ENCODE measurements around the gene SNX22.

Gene SNX22

DNA sequence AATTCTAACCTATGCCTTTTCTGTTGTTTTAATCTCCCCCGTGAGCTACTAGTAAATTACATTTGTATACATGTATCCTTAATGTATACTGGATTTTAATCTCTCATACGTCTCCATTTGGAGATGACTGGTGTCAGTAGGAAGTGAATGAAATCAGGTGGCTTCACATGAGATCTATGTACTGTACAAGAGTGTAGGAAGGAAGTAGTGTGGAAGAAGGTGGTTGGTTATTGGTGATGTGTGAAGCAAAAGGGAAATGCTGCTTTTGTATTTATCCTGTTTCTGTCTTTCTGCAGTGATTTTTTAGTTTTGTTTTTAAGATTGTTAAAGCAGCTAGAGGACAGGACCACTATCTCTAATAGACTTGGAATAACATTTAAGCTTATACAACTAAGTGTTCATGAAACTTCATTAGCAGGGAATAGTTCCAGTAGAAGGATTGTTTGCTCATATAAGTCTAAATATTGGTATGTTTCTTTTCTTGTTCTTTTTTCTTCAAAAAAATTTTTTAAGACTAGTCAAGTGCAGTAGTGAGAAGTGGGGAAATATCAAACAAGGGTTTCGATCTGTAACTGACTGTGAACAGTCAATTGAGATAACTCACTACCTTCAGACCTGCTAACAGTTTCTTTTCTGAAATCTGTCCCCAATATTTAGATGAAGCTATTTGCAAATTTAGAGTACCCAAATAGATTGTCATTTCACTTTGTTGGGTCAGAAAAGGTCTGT lies 40.4 kb upstream of the SNX22 start:
- Histone ChIP-seq H4K8ac (ENCODE audit: low read depth, low read length) (no peak overlapping the region), H3K9ac (ENCODE audit: low read length) (no peak overlapping the region), H4K5ac (ENCODE audit: low read length) (no peak overlapping the region), H3K18ac (ENCODE audit: low read length) (no peak overlapping the region), H2BK5ac (ENCODE audit: low read length) (no peak overlapping the region), H3K27me3 (ENCODE audit: insufficient read depth, low read length, poor library complexity) (no peaks in the 10 kb centered on the region), H2BK15ac (replicated peaks; ENCODE audit: low read depth) (no peak overlapping the region), H3K23ac (ENCODE audit: low read length) (no peak overlapping the region), H3K4me1 (ENCODE audit: control insufficient read depth, low read depth, low read length) (no peaks in the 10 kb centered on the region), H2BK120ac (ENCODE audit: low read depth, low read length) (no peak overlapping the region), H2AK5ac (ENCODE audit: low read length) (no peak overlapping the region), H3K4ac (ENCODE audit: low read depth, low read length) (no peak overlapping the region), H3K4me3 (ENCODE audit: low read length) (no peak overlapping the region), H3K27ac (ENCODE audit: low read depth, low read length) (no peak overlapping the region), H3K4me2 (ENCODE audit: low read length) (no peak overlapping the region), H3K56ac (ENCODE audit: low read length) (no peak overlapping the region), H3K36me3 (ENCODE audit: control insufficient read depth, insufficient read depth, low read length) (peaks cover 1% of the 10 kb centered on the region), H3K79me1 (ENCODE audit: low read length) (peaks cover 5% of the 10 kb centered on the region), H3K79me2 (ENCODE audit: control insufficient read depth, insufficient read depth, low read length) (no peaks in the 10 kb centered on the region)
- DNase-seq, result no peak
- no CpG with 5 or more reads among the region's 3 CpGs for WGBS (ENCODE audit: extremely low coverage, insufficient coverage, low lambda C conversion rate)

DNA sequence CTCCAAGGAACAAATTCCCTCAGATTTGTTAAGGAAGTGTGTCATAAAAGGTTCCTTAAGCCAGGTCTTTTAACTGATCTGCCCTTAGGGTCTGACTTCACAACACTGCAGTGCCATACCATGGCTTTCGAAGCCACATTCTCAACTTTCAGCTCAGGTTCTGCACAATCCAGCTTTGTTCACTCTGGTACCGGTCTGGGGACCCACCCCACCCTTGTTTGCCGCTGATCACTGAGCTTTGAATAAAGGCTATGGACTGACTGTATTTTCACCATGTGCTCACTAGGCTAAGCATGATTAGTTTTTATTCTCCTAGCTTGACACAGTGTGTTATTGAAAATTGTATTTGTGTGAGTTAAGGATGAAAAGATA lies 39.9 kb upstream of the SNX22 start:
- no peak overlapping the region for H3K4me3 ChIP-seq (ENCODE audit: low read length)
- no peaks in the 10 kb centered on the region for H3K4me1 ChIP-seq (ENCODE audit: control insufficient read depth, low read depth, low read length)
- peak; percentile 22 for DNase-seq
- H3K4me2 ChIP-seq (ENCODE audit: low read length), result no peak overlapping the region
- H2BK15ac ChIP-seq (replicated peaks; ENCODE audit: low read depth), result no peak overlapping the region
- peaks cover 1% of the 10 kb centered on the region for H3K36me3 ChIP-seq (ENCODE audit: control insufficient read depth, insufficient read depth, low read length)
- H3K27ac ChIP-seq (ENCODE audit: low read depth, low read length), result no peak overlapping the region
- H2AK5ac ChIP-seq (ENCODE audit: low read length), result no peak overlapping the region
- no peak overlapping the region for H2BK120ac ChIP-seq (ENCODE audit: low read depth, low read length)
- H4K8ac ChIP-seq (ENCODE audit: low read depth, low read length), result no peak overlapping the region
- H3K4ac ChIP-seq (ENCODE audit: low read depth, low read length), result no peak overlapping the region
- H3K27me3 ChIP-seq (ENCODE audit: insufficient read depth, low read length, poor library complexity), result no peaks in the 10 kb centered on the region
- H2BK5ac ChIP-seq (ENCODE audit: low read length), result no peak overlapping the region
- WGBS (ENCODE audit: extremely low coverage, insufficient coverage, low lambda C conversion rate), result no CpG with 5 or more reads among the region's 3 CpGs
- no peak overlapping the region for H3K9ac ChIP-seq (ENCODE audit: low read length)
- H3K56ac ChIP-seq (ENCODE audit: low read length), result no peak overlapping the region
- no peak overlapping the region for H3K23ac ChIP-seq (ENCODE audit: low read length)
- H3K79me2 ChIP-seq (ENCODE audit: control insufficient read depth, insufficient read depth, low read length), result no peaks in the 10 kb centered on the region
- H3K18ac ChIP-seq (ENCODE audit: low read length), result no peak overlapping the region
- H3K79me1 ChIP-seq (ENCODE audit: low read length), result peaks cover 3% of the 10 kb centered on the region
- H4K5ac ChIP-seq (ENCODE audit: low read length), result no peak overlapping the region

DNA sequence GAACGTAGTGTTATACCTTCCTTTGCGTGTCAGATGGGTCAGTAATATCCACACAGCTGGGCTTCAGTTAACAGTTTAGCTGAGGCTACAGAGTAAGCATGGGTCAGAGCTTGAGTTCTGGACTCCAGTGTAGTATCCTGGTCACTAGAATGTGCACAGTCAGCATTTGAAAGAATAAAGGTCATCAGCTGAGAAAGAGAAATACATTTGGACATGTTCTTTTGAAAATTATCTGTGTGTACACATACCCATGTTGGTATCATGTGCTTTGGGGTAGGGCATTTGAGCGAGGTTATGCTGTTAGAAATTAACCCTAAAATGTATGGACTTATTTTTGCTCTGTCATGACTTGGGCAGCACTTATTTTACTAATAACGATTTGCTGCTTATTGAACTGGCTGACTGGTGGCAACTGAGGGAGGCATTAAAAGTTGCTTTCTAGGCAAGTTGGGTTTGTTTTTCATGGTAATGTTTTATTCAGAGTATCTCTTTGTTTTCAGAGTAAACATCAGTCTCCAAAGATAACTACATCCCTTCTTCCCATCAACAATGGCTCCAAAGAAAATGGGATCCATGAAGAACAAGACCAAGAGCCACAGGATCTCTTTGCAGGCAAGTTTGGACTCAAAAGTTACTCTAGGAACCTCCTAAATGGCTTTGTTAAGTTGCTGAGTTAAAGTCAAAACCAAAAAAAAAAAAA lies 39.3 kb upstream of the SNX22 start:
- no peak overlapping the region for H2BK15ac ChIP-seq (replicated peaks; ENCODE audit: low read depth)
- no peak for DNase-seq
- no CpG with 5 or more reads among the region's 4 CpGs for WGBS (ENCODE audit: extremely low coverage, insufficient coverage, low lambda C conversion rate)

DNA sequence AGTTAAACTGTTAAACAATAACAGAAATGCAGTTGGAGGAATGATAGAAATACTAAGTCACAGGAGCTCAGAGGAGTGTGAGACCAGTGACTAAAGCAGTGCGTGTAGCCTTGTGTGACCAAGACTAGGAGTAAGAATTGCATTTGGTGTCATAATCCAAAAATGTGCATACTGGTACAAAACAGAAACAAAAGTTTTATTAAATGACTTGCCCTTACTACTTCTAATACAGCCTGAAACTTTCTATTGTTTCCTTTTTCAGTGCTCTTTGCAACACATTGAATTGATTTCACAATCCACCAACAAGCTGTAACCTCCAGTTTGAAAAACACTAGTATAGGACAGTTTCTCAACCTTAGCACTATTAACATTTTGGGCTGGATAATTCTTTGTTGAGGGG lies 38.6 kb upstream of the SNX22 start:
- no peak overlapping the region for H2BK15ac ChIP-seq (replicated peaks; ENCODE audit: low read depth)
- H2AK5ac ChIP-seq (ENCODE audit: low read length), result no peak overlapping the region
- H3K18ac ChIP-seq (ENCODE audit: low read length), result no peak overlapping the region
- WGBS (ENCODE audit: extremely low coverage, insufficient coverage, low lambda C conversion rate), result no CpG with 5 or more reads among the region's 1 CpG
- H3K27ac ChIP-seq (ENCODE audit: low read depth, low read length), result no peak overlapping the region
- H4K5ac ChIP-seq (ENCODE audit: low read length), result no peak overlapping the region
- no peak overlapping the region for H3K4ac ChIP-seq (ENCODE audit: low read depth, low read length)
- H3K56ac ChIP-seq (ENCODE audit: low read length), result no peak overlapping the region
- no peak overlapping the region for H3K4me2 ChIP-seq (ENCODE audit: low read length)
- H3K36me3 ChIP-seq (ENCODE audit: control insufficient read depth, insufficient read depth, low read length), result peaks cover 1% of the 10 kb centered on the region
- no peaks in the 10 kb centered on the region for H3K27me3 ChIP-seq (ENCODE audit: insufficient read depth, low read length, poor library complexity)
- H3K79me2 ChIP-seq (ENCODE audit: control insufficient read depth, insufficient read depth, low read length), result no peaks in the 10 kb centered on the region
- no peaks in the 10 kb centered on the region for H3K4me1 ChIP-seq (ENCODE audit: control insufficient read depth, low read depth, low read length)
- H3K23ac ChIP-seq (ENCODE audit: low read length), result no peak overlapping the region
- no peak overlapping the region for H3K4me3 ChIP-seq (ENCODE audit: low read length)
- H2BK5ac ChIP-seq (ENCODE audit: low read length), result no peak overlapping the region
- H3K79me1 ChIP-seq (ENCODE audit: low read length), result no peaks in the 10 kb centered on the region
- H4K8ac ChIP-seq (ENCODE audit: low read depth, low read length), result no peak overlapping the region
- no peak overlapping the region for H3K9ac ChIP-seq (ENCODE audit: low read length)
- H2BK120ac ChIP-seq (ENCODE audit: low read depth, low read length), result no peak overlapping the region
- no peak for DNase-seq

More for the DNA sequence above, 39.3 kb upstream of the SNX22 start:
- Histone ChIP-seq H3K27me3 (ENCODE audit: insufficient read depth, low read length, poor library complexity) (no peaks in the 10 kb centered on the region), H3K9ac (ENCODE audit: low read length) (no peak overlapping the region), H3K79me1 (ENCODE audit: low read length) (peaks cover under 1% of the 10 kb centered on the region), H2BK120ac (ENCODE audit: low read depth, low read length) (no peak overlapping the region), H3K4ac (ENCODE audit: low read depth, low read length) (no peak overlapping the region), H3K18ac (ENCODE audit: low read length) (no peak overlapping the region), H3K4me3 (ENCODE audit: low read length) (no peak overlapping the region), H3K56ac (ENCODE audit: low read length) (no peak overlapping the region), H3K36me3 (ENCODE audit: control insufficient read depth, insufficient read depth, low read length) (peaks cover 1% of the 10 kb centered on the region), H2BK5ac (ENCODE audit: low read length) (no peak overlapping the region), H3K27ac (ENCODE audit: low read depth, low read length) (no peak overlapping the region), H3K4me1 (ENCODE audit: control insufficient read depth, low read depth, low read length) (no peaks in the 10 kb centered on the region), H2AK5ac (ENCODE audit: low read length) (no peak overlapping the region), H4K5ac (ENCODE audit: low read length) (no peak overlapping the region), H4K8ac (ENCODE audit: low read depth, low read length) (no peak overlapping the region), H3K4me2 (ENCODE audit: low read length) (no peak overlapping the region), H3K23ac (ENCODE audit: low read length) (no peak overlapping the region), H3K79me2 (ENCODE audit: control insufficient read depth, insufficient read depth, low read length) (no peaks in the 10 kb centered on the region)

DNA sequence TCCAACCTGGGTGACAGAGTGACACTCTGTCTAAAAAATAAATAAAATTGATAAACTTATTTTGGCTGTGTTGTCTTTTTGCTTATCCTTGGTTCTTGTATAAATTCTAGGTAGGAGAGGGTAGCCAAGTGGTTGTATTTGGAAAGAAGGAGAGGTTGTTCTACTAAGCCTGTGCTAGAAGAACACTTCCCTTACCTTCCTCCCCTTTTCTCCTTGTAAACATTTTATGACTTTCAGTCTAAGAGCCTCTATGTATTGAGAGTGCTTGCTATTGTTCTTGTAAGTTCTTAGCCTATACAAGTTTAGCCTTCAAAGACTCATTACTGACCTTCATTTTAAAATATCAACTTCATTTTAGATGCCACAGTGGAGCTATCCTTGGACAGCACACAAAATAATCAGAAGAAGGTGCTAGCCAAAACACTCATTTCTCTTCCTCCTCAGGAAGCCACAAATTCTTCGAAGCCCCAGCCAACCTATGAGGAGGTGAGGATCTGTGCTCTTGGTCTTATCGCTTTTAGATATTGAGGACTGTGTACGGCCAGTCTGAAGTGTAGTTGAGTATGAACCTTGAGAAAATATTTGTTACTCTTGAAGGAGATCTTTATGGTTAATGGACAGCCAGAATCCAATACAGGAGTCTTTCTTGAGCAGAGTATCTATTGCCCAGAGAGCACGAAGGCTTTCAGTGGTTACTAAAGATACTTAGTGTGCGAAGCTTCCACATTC lies 33.6 kb upstream of the SNX22 start:
- Histone ChIP-seq H3K36me3 (ENCODE audit: control insufficient read depth, insufficient read depth, low read length) (peaks cover 5% of the 10 kb centered on the region), H2BK5ac (ENCODE audit: low read length) (no peak overlapping the region), H3K4me1 (ENCODE audit: control insufficient read depth, low read depth, low read length) (no peaks in the 10 kb centered on the region), H2BK15ac (replicated peaks; ENCODE audit: low read depth) (no peak overlapping the region), H3K56ac (ENCODE audit: low read length) (no peak overlapping the region), H3K4me3 (ENCODE audit: low read length) (no peak overlapping the region), H4K5ac (ENCODE audit: low read length) (no peak overlapping the region), H3K79me2 (ENCODE audit: control insufficient read depth, insufficient read depth, low read length) (no peaks in the 10 kb centered on the region), H4K8ac (ENCODE audit: low read depth, low read length) (no peak overlapping the region), H3K4ac (ENCODE audit: low read depth, low read length) (no peak overlapping the region), H3K9ac (ENCODE audit: low read length) (no peak overlapping the region), H3K4me2 (ENCODE audit: low read length) (no peak overlapping the region), H3K27ac (ENCODE audit: low read depth, low read length) (no peak overlapping the region), H3K27me3 (ENCODE audit: insufficient read depth, low read length, poor library complexity) (no peaks in the 10 kb centered on the region), H3K79me1 (ENCODE audit: low read length) (no peaks in the 10 kb centered on the region), H3K18ac (ENCODE audit: low read length) (no peak overlapping the region), H2AK5ac (ENCODE audit: low read length) (no peak overlapping the region), H3K23ac (ENCODE audit: low read length) (no peak overlapping the region), H2BK120ac (ENCODE audit: low read depth, low read length) (no peak overlapping the region)
- no peak for DNase-seq
- no CpG with 5 or more reads among the region's 5 CpGs for WGBS (ENCODE audit: extremely low coverage, insufficient coverage, low lambda C conversion rate)

Measured in mesendoderm (in vitro differentiated cells).